H1 (cell line): ENCODE results near the gene IFITM2. TPM values are rescaled to one million over a fixed set of nuclear protein-coding genes. Genes with fewer than 3 reads are reported as not detected.

Experiments used
- CTCF ChIA-PET: fragments of 300-600 bp; sonication (Branson Sonifier 250); formaldehyde crosslinking; loops from one replicate; lab custom pipeline; 2021; ENCODE audit not compliant: partially characterized antibody; lab: Charles Lee
- POLR2A ChIA-PET: fragments of 300-600 bp; sonication (Branson Sonifier 250); formaldehyde crosslinking; loops from one replicate; lab custom pipeline; 2021; ENCODE audit warnings: inconsistent platforms; ENCODE audit not compliant: partially characterized antibody; lab: Charles Lee
- DNase-seq, 2 experiments: peaks; one replicate each; pipeline versions ENCODE4 v3.0.0 to v3.0.0-alpha.2; 2010 to 2022; ENCODE audit warnings: low spot score in 2 of 2, low read depth in 1 of 2, mixed read lengths in 1 of 2
- FAIRE-seq: peaks from 2 replicates; lab custom pipeline; 2011; peaks lifted over from hg19 to GRCh38; lab: Jason Lieb, UNC
- H2AFZ ChIP-seq: 2 replicates; pipeline ENCODE4 v1.8.1; 2012; ENCODE audit warnings: low read length, inconsistent platforms
- H2AK5ac ChIP-seq: 2 replicates; pipeline ENCODE4 v1.6.1; 2013; ENCODE audit warnings: low read depth, low read length
- H2BK120ac ChIP-seq: replicated peaks from 2 replicates; pipeline ENCODE3; 2013; ENCODE audit warnings: low read depth, low read length, inconsistent platforms
- H2BK12ac ChIP-seq: 2 replicates; pipeline ENCODE4 v1.6.1; 2013; ENCODE audit warnings: low read depth, low read length
- H2BK15ac ChIP-seq: 2 replicates; pipeline ENCODE4 v1.6.1; 2013; ENCODE audit warnings: low read length
- H2BK20ac ChIP-seq: 2 replicates; pipeline ENCODE4 v1.6.1; 2013; ENCODE audit warnings: low read length
- H2BK5ac ChIP-seq: 2 replicates; pipeline ENCODE4 v1.6.1; 2013; ENCODE audit warnings: low read depth, low read length
- H3K14ac ChIP-seq: 2 replicates; pipeline ENCODE4 v1.6.1; 2013; ENCODE audit warnings: inconsistent platforms; ENCODE audit not compliant: insufficient read length
- H3K18ac ChIP-seq: 2 replicates; pipeline ENCODE4 v1.6.1; 2013; ENCODE audit warnings: low read length; ENCODE audit errors: extremely low read depth
- H3K23ac ChIP-seq: 2 replicates; pipeline ENCODE4 v1.6.1; 2013; ENCODE audit warnings: inconsistent platforms; ENCODE audit not compliant: insufficient read length
- H3K23me2 ChIP-seq: 2 replicates; pipeline ENCODE4 v1.6.1; 2013; ENCODE audit warnings: low read depth, low read length
- H3K27ac ChIP-seq: 2 replicates; pipeline ENCODE4 v1.6.1; 2011; ENCODE audit warnings: low read depth, low read length, inconsistent platforms
- H3K27me3 ChIP-seq, 4 experiments: replicated peaks in 1 of 4; 1 replicate in 1 of 4; 2 replicates in 3 of 4; pipeline versions ENCODE4 v1.6.1 to v1.8.1; 2011 to 2013; ENCODE audit warnings: low read length in 3 of 4, mild to moderate bottlenecking in 3 of 4, inconsistent platforms in 2 of 4, mixed read lengths in 2 of 4, moderate library complexity in 1 of 4; ENCODE audit not compliant: control insufficient read depth in 3 of 4, insufficient read depth in 3 of 4; ENCODE audit errors: extremely low read depth in 1 of 4
- H3K36me3 ChIP-seq, 4 experiments: 2 replicates each; pipeline versions ENCODE4 v1.6.1 to v1.8.1; 2011 to 2013; ENCODE audit warnings: mild to moderate bottlenecking in 4 of 4, low read length in 3 of 4, moderate library complexity in 2 of 4, control low read depth in 1 of 4, inconsistent platforms in 1 of 4; ENCODE audit not compliant: insufficient read depth in 4 of 4, control insufficient read depth in 2 of 4
- H3K4ac ChIP-seq: replicated peaks from 2 replicates; pipeline ENCODE3; 2013; ENCODE audit warnings: low read length, low read depth, mixed read lengths, inconsistent platforms; ENCODE audit not compliant: insufficient read length
- H3K4me1 ChIP-seq, 4 experiments: replicated peaks in 1 of 4; 1 replicate in 1 of 4; 2 replicates in 3 of 4; pipeline versions ENCODE4 v1.6.1 to v1.8.1; 2011 to 2013; ENCODE audit warnings: low read length in 3 of 4, inconsistent platforms in 2 of 4, mixed read lengths in 1 of 4; ENCODE audit not compliant: insufficient read depth in 4 of 4, control insufficient read depth in 3 of 4
- H3K4me2 ChIP-seq, 2 experiments: 2 replicates each; pipeline versions ENCODE4 v1.6.1 to v1.8.1; 2011 to 2013; ENCODE audit warnings: low read depth in 2 of 2, low read length in 2 of 2, control low read depth in 1 of 2, inconsistent platforms in 1 of 2, mild to moderate bottlenecking in 1 of 2; ENCODE audit not compliant: insufficient read depth in 1 of 2
- H3K4me3 ChIP-seq, 4 experiments: fragments of 200-600, 300-600 bp in 1 of 4; sonication (generic), shearing (Covaris generic), sonication (Bioruptor Twin) in 1 of 4; 2 replicates each; pipeline versions ENCODE4 v1.5.1 to v1.8.1; 2011 to 2016; ENCODE audit warnings: low read length in 4 of 4, low read depth in 3 of 4, control low read depth in 2 of 4, inconsistent platforms in 2 of 4, mild to moderate bottlenecking in 2 of 4, mixed read lengths in 1 of 4, moderate library complexity in 1 of 4; ENCODE audit not compliant: insufficient read depth in 2 of 4; ENCODE audit errors: extremely low read depth in 1 of 4
- H3K56ac ChIP-seq: replicated peaks from 2 replicates; pipeline ENCODE3; 2013; ENCODE audit warnings: low read depth, mild to moderate bottlenecking, mixed read lengths, low read length, inconsistent platforms; ENCODE audit not compliant: insufficient read length
- H3K79me1 ChIP-seq: 2 replicates; pipeline ENCODE4 v1.6.1; 2013; ENCODE audit warnings: low read depth, low read length, control low read depth
- H3K79me2 ChIP-seq, 2 experiments: 2 replicates each; pipeline versions ENCODE4 v1.6.1 to v1.8.1; 2012 to 2013; ENCODE audit warnings: low read length in 2 of 2, mild to moderate bottlenecking in 2 of 2, inconsistent platforms in 1 of 2; ENCODE audit not compliant: insufficient read depth in 2 of 2, control insufficient read depth in 1 of 2
- H3K9ac ChIP-seq, 4 experiments: replicated peaks in 1 of 4; 1 replicate in 1 of 4; 2 replicates in 3 of 4; pipeline versions ENCODE4 v1.6.1 to v1.8.1; 2011 to 2013; ENCODE audit warnings: low read depth in 3 of 4, low read length in 3 of 4, control low read depth in 2 of 4, mild to moderate bottlenecking in 2 of 4, moderate library complexity in 2 of 4, inconsistent platforms in 1 of 4; ENCODE audit errors: extremely low read depth in 1 of 4
- H3K9me3 ChIP-seq, 2 experiments: 2 replicates each; pipeline versions ENCODE4 v1.6.1 to v1.8.1; 2012 to 2013; ENCODE audit warnings: mild to moderate bottlenecking in 2 of 2, moderate library complexity in 2 of 2, control low read depth in 1 of 2, inconsistent platforms in 1 of 2, low read depth in 1 of 2, low read length in 1 of 2, mixed read lengths in 1 of 2; ENCODE audit not compliant: insufficient read depth in 2 of 2
- H4K20me1 ChIP-seq, 2 experiments: replicated peaks in 1 of 2; 2 replicates each; pipeline versions ENCODE3 to v1.8.1; 2011 to 2013; ENCODE audit warnings: inconsistent platforms in 2 of 2, low read length in 2 of 2, mild to moderate bottlenecking in 1 of 2; ENCODE audit not compliant: insufficient read depth in 2 of 2, control insufficient read depth in 1 of 2
- H4K5ac ChIP-seq: 2 replicates; pipeline ENCODE4 v1.6.1; 2013; ENCODE audit warnings: low read length, low read depth, mixed read lengths, inconsistent platforms; ENCODE audit not compliant: insufficient read length
- H4K8ac ChIP-seq: 2 replicates; pipeline ENCODE4 v1.8.0; 2013; ENCODE audit warnings: mild to moderate bottlenecking, moderate library complexity, low read length, inconsistent platforms; ENCODE audit not compliant: insufficient read depth; ENCODE audit errors: extremely low read depth
- H4K91ac ChIP-seq: replicated peaks from 2 replicates; pipeline ENCODE3; 2013; ENCODE audit warnings: low read length, mixed read lengths, inconsistent platforms; ENCODE audit not compliant: insufficient read length
- BACH1 ChIP-seq: IDR thresholded peaks from 2 replicates; pipeline ENCODE4 v1.6.1; 2012; ENCODE audit warnings: low read length, improper control_type of control experiment
- BCL11A ChIP-seq, 2 experiments: IDR thresholded peaks; one replicate each; pipeline ENCODE4 v1.6.1; 2011; ENCODE audit warnings: low read depth in 2 of 2, low read length in 2 of 2, mild to moderate bottlenecking in 2 of 2
- E2F6 ChIP-seq: IDR thresholded peaks from 2 replicates; pipeline ENCODE4 v1.6.1; 2012; ENCODE audit warnings: inconsistent platforms
- EGR1 ChIP-seq: IDR thresholded peaks from 2 replicates; pipeline ENCODE4 v1.6.1; 2011; ENCODE audit warnings: low read depth, low read length, borderline replicate concordance
- EP300 ChIP-seq, 2 experiments: IDR thresholded peaks; 1 replicate in 1 of 2; 2 replicates in 1 of 2; pipeline ENCODE4 v1.6.1; 2011 to 2012; ENCODE audit warnings: low read depth in 2 of 2, low read length in 2 of 2, mild to moderate bottlenecking in 2 of 2, borderline replicate concordance in 1 of 2, inconsistent platforms in 1 of 2, moderate library complexity in 1 of 2
- FOSL1 ChIP-seq: IDR thresholded peaks from 2 replicates; pipeline ENCODE4 v1.6.1; 2011; ENCODE audit warnings: mild to moderate bottlenecking, low read depth, low read length, moderate library complexity; ENCODE audit not compliant: insufficient read depth
- GTF2F1 ChIP-seq: IDR thresholded peaks from 2 replicates; pipeline ENCODE4 v1.6.1; 2012; ENCODE audit warnings: low read depth, low read length, improper control_type of control experiment, borderline replicate concordance
- KDM1A ChIP-seq: fragments of 200-600, 300-600 bp; sonication (generic); IDR thresholded peaks from 2 replicates; pipeline ENCODE4 v1.7.1; 2016; ENCODE audit warnings: mild to moderate bottlenecking, low read length, borderline replicate concordance
- POLR2AphosphoS5 ChIP-seq: IDR thresholded peaks from 2 replicates; pipeline ENCODE4 v1.6.1; 2011; ENCODE audit warnings: low read depth, low read length
- SIX5 ChIP-seq: IDR thresholded peaks from 2 replicates; pipeline ENCODE4 v1.6.1; 2011; ENCODE audit warnings: mild to moderate bottlenecking, low read depth, low read length
- SRF ChIP-seq: IDR thresholded peaks from 2 replicates; pipeline ENCODE4 v1.6.1; 2011; ENCODE audit warnings: mild to moderate bottlenecking, low read depth, low read length, moderate library complexity
- YY1 ChIP-seq: IDR thresholded peaks from 2 replicates; pipeline ENCODE4 v1.6.1; 2011; ENCODE audit warnings: low read depth, mild to moderate bottlenecking, low read length
- WGBS, 2 experiments: shearing (Covaris generic) in 1 of 2; methylation state at CpG; one replicate each; pipeline versions ENCODE4 v1.1.6 to v1.1.7; 2013 to 2015; ENCODE audit warnings: low lambda C conversion rate in 2 of 2, mixed read lengths in 2 of 2, inconsistent platforms in 1 of 2, low coverage in 1 of 2, missing lambda C conversion rate in 1 of 2; ENCODE audit not compliant: insufficient replicate concordance in 2 of 2, insufficient coverage in 1 of 2, insufficient read length in 1 of 2; ENCODE audit errors: extremely low coverage in 1 of 2, missing lambda C conversion rate in 1 of 2; 5-methylcytosine and 5-hydroxymethylcytosine counted together
- polyA plus RNA-seq, 7 experiments: library from polyadenylated mRNA; depleted of rRNA in 3 of 7; stranded (reverse) in 5 of 7; unstranded in 2 of 7; fragments of >200 nt in 5 of 7; fragments of 200-250 nt in 2 of 7; gene quantifications; 1 replicate in 5 of 7; 2 replicates in 1 of 7; 4 replicates in 1 of 7; pipeline versions ENCODE4 v1.2.1 to v1.2.3, GENCODE V29; 2011 to 2013; ENCODE audit warnings: missing spikeins in 2 of 7, mixed read lengths in 2 of 7
- total RNA-seq: library from RNA; stranded (reverse); fragmentation: NEBNext Ultra II Directional; extraction: Animal tissue kit (Norgen Biotek cat#: 25700); gene quantifications from 2 replicates; pipeline ENCODE4 v1.2.1, GENCODE V29; 2021

The IFITM2 gene
- total and polyA plus RNA-seq, 2 of the 8 experiments (the other 6 are each of a cell fraction or from before 2014, with no cell fraction given) = 399 to 764 TPM

- no peak overlapping the region for H3K23ac ChIP-seq
- peaks cover 4 to 20% (median 14%) of the 10 kb centered on the region in 4 experiments for H3K4me1 ChIP-seq
- FAIRE-seq (no peak), DNase-seq (peak in 1 of 2 experiments; percentile 29)
- H3K9me3 ChIP-seq = no peaks in the 10 kb centered on the region
- no peaks in the 10 kb centered on the region for H3K79me2 ChIP-seq
- CTCF ChIA-PET = interaction anchor here (0.8 to 7.0 kb wide), 6 partner anchors 8 to 91 kb away, joined by 3 to 36 read pairs (median 5); no protein-coding TSS in a partner anchor
- no peak overlapping the region for H3K56ac ChIP-seq
- no peak overlapping the region for H2AFZ ChIP-seq
- H3K79me1 ChIP-seq = no peaks in the 10 kb centered on the region
- H3K4ac ChIP-seq = peak overlapping the region; percentile 54
- POLR2A ChIA-PET = interaction anchor here (0.9 to 2.5 kb wide), 3 partner anchors 15 to 21 kb away, joined by 3 to 8 read pairs (median 3); no protein-coding TSS in a partner anchor
- no peak overlapping the region for H4K5ac ChIP-seq
- no peak overlapping the region; the same call in 1 of the 2 replicates for H3K18ac ChIP-seq
- H2BK120ac ChIP-seq = no peak overlapping the region
- H3K27ac ChIP-seq = no peak overlapping the region
- H4K91ac ChIP-seq = no peak overlapping the region
- WGBS, 2 experiments = 94% methylated on average over 22 of the region's 22 CpGs; no CpG with 5 or more reads in 1 of the 2 experiments
- H3K4me3 ChIP-seq = no peak overlapping the region
- no peaks in the 10 kb centered on the region for H4K20me1 ChIP-seq
- H2BK20ac ChIP-seq = no peak overlapping the region
- H2BK15ac ChIP-seq = peak overlapping the region; percentile 46; the same call in 1 of the 2 replicates
- no peaks in the 10 kb centered on the region for H3K27me3 ChIP-seq
- peak overlapping the region; percentile 48; the same call in 1 of the 2 replicates for H2AK5ac ChIP-seq
- H2BK5ac ChIP-seq = no peak overlapping the region
- no peak overlapping the region for H3K4me2 ChIP-seq
- H2BK12ac ChIP-seq = peak overlapping the region; percentile 84; the same call in 1 of the 2 replicates
- no peaks in the 10 kb centered on the region for H3K23me2 ChIP-seq
- no peak overlapping the region for H4K8ac ChIP-seq
- no peaks in the 10 kb centered on the region for H3K36me3 ChIP-seq
- H3K14ac ChIP-seq = no peak overlapping the region
- no peak overlapping the region for H3K9ac ChIP-seq
- TF ChIP-seq BCL11A (IDR thresholded peaks at IDR 0.05; ENCODE audit: low read depth in 2 of 2, low read length in 2 of 2) (no peak), POLR2AphosphoS5 (no peak), SRF (no peak), GTF2F1 (no peak), KDM1A (no peak), YY1 (no peak), E2F6 (no peak), EGR1 (no peak), FOSL1 (no peak), BACH1 (no peak), EP300 (IDR thresholded peaks at IDR 0.05; ENCODE audit: borderline replicate concordance in 1 of 2, low read depth in 2 of 2, low read length in 2 of 2) (no peak), SIX5 (no peak)
Measured at GRCh38 chr11:272195-272930, 35.3 kb upstream of the IFITM2 start.
